ENCODE data around the gene DAPK1. TPM values are rescaled to one million over a fixed set of nuclear protein-coding genes. Genes with fewer than 3 reads are reported as not detected.

The DAPK1 gene
- total and polyA plus RNA-seq, 2 donors from 2014 or later, result 15.5 to 166 TPM

DNA sequence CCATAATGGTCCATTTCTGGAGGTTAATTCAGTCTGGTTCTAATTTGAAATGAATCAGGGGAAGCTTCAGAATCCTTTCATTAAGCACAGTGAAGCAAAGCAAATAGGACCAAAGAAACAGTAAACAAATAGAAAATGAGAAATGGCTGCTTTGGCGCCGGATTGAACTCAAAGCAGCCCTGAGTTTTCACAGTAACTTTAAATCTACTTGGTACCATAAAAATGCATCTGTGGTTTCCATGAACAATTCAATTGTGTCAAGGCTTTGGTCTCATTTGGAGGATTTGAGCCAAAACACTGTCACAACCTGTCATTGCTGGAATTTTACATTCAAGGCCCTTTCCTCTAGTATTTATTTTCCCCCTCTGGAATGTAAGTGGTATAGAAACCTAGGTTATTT lies 25.9 kb upstream of the DAPK1 start:
- no peak overlapping the region for H3K4me3 ChIP-seq (ENCODE audit: low read length in 3 of 3)
- TF ChIP-seq, protein P1, sequence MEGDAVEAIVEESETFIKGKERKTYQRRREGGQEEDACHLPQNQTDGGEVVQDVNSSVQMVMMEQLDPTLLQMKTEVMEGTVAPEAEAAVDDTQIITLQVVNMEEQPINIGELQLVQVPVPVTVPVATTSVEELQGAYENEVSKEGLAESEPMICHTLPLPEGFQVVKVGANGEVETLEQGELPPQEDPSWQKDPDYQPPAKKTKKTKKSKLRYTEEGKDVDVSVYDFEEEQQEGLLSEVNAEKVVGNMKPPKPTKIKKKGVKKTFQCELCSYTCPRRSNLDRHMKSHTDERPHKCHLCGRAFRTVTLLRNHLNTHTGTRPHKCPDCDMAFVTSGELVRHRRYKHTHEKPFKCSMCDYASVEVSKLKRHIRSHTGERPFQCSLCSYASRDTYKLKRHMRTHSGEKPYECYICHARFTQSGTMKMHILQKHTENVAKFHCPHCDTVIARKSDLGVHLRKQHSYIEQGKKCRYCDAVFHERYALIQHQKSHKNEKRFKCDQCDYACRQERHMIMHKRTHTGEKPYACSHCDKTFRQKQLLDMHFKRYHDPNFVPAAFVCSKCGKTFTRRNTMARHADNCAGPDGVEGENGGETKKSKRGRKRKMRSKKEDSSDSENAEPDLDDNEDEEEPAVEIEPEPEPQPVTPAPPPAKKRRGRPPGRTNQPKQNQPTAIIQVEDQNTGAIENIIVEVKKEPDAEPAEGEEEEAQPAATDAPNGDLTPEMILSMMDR (IDR thresholded peaks at IDR 0.05; ENCODE audit: borderline replicate concordance, extremely low read depth, insufficient read depth), result no peak
- H3K9ac ChIP-seq (ENCODE audit: low read length in 3 of 3), result no peak overlapping the region
- DNase-seq, result peak in 3 of 5 donors; percentile 15 to 81 (median 42)
- H3K27me3 ChIP-seq (ENCODE audit: control insufficient read depth, insufficient read depth, low read length), result no peaks in the 10 kb centered on the region
- intact Hi-C loops (cut with DNase I), result no loop called here
- H3K4me1 ChIP-seq (ENCODE audit: control insufficient read depth in 2 of 3, insufficient read depth in 2 of 3, low read depth in 1 of 3, low read length in 3 of 3), result no peaks in the 10 kb centered on the region
- FAIRE-seq, result no peak
- H3K9me3 ChIP-seq (ENCODE audit: control insufficient read depth in 2 of 3, insufficient read depth in 1 of 3, low read length in 3 of 3), result no peaks in the 10 kb centered on the region
- H3K27ac ChIP-seq (ENCODE audit: low read depth in 2 of 2, low read length in 2 of 2), result no peak overlapping the region
- no peaks in the 10 kb centered on the region for H3K36me3 ChIP-seq (ENCODE audit: control insufficient read depth in 2 of 3, insufficient read depth in 3 of 3, low read length in 3 of 3)

- DNase-seq (no peak), FAIRE-seq (no peak)
- Histone ChIP-seq H3K4me3 (ENCODE audit: low read length in 3 of 3) (no peak overlapping the region), H3K36me3 (ENCODE audit: control insufficient read depth in 2 of 3, insufficient read depth in 3 of 3, low read length in 3 of 3) (no peaks in the 10 kb centered on the region), H3K9ac (ENCODE audit: low read length in 3 of 3) (no peak overlapping the region), H3K4me1 (ENCODE audit: control insufficient read depth in 2 of 3, insufficient read depth in 2 of 3, low read depth in 1 of 3, low read length in 3 of 3) (no peaks in the 10 kb centered on the region), H3K27ac (ENCODE audit: low read depth in 2 of 2, low read length in 2 of 2) (no peak overlapping the region), H3K27me3 (ENCODE audit: control insufficient read depth, insufficient read depth, low read length) (no peaks in the 10 kb centered on the region), H3K9me3 (ENCODE audit: control insufficient read depth in 2 of 3, insufficient read depth in 1 of 3, low read length in 3 of 3) (no peaks in the 10 kb centered on the region)
- intact Hi-C loops (cut with DNase I), result no loop called here
- TF ChIP-seq, protein P1 (IDR thresholded peaks at IDR 0.05; ENCODE audit: borderline replicate concordance, extremely low read depth, insufficient read depth), result no peak
Measured at GRCh38 chr9:87475463-87475862, 22.2 kb upstream of the DAPK1 start.

DNA sequence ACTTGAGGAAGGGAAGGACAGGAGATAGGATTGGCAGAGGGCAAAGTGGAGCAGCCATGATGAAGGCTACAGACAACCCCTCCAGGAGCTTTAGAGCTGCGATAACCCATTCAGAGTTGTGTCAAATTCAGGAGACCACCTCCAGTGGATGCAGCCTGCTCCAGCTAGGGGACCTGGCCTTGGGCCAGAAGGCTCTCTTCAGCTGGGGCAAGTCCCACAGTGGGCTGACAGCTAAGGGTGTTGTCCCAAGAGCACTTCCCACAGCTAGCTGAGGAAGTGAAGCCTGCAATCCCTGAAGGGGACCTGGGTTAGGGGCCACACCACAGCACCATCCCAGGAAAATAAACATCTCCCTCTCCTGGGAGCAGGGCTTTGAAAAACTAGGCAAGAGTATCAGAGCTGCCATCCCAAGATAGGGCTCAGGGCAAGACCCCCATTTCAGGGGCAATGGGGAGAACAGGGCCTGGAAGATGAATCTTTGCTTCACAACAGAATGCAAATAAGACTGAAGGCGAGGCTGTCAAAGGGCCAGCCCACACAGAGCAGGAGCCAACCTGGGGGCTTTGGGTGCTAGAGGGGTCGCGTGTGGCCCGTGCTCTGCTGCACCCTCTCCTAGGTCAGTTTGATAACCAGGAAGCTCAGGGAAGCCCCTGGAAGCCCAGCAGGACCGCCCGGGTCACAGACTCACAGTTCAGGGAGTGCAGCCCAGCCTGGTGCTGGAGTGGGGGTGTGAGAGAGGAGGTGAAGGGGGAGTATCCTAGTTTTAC lies 19.3 kb upstream of the DAPK1 start:
- H3K36me3 ChIP-seq (ENCODE audit: control insufficient read depth in 2 of 3, insufficient read depth in 3 of 3, low read length in 3 of 3), result no peaks in the 10 kb centered on the region
- intact Hi-C loops (cut with DNase I), result no loop called here
- H3K27ac ChIP-seq (ENCODE audit: low read depth in 2 of 2, low read length in 2 of 2), result no peak overlapping the region
- no peaks in the 10 kb centered on the region for H3K27me3 ChIP-seq (ENCODE audit: control insufficient read depth, insufficient read depth, low read length)
- H3K9ac ChIP-seq (ENCODE audit: low read length in 3 of 3), result no peak overlapping the region
- DNase-seq, result no peak
- H3K4me3 ChIP-seq (ENCODE audit: low read length in 3 of 3), result no peak overlapping the region
- H3K4me1 ChIP-seq (ENCODE audit: control insufficient read depth in 2 of 3, insufficient read depth in 2 of 3, low read depth in 1 of 3, low read length in 3 of 3), result no peaks in the 10 kb centered on the region
- TF ChIP-seq, protein P1 (IDR thresholded peaks at IDR 0.05; ENCODE audit: borderline replicate concordance, extremely low read depth, insufficient read depth), result no peak
- no peak for FAIRE-seq
- no peaks in the 10 kb centered on the region for H3K9me3 ChIP-seq (ENCODE audit: control insufficient read depth in 2 of 3, insufficient read depth in 1 of 3, low read length in 3 of 3)
